ENCODE data around the gene EIF5B.

Gene EIF5B

DNA sequence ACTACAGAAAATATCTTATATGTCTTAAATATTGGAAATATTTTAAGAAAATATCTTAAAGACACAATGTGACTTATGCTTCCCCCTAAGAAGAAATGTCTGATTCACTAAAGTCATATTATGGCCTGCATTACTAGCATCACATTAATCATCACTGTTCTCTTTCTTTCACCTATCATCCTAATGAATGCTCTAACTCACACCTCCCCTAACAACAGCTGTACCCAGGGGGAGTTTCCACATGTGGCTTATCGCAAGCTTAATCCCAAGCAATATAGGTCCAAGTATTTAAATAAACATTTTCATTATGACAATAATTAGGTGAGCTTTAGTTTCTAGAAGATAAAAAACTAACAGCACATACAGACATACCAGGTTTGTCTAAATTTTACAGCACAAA lies 113.0 kb downstream of the EIF5B start:
- H3K27ac ChIP-seq (ENCODE audit: low read depth, low read length) = no peak overlapping the region
- H3K36me3 ChIP-seq (ENCODE audit: control insufficient read depth, insufficient read depth, low read length) = peaks cover 11% of the 10 kb centered on the region
- peaks cover 5% of the 10 kb centered on the region for H3K4me1 ChIP-seq (ENCODE audit: control insufficient read depth, insufficient read depth, low read length)
- no peak overlapping the region for H3K9ac ChIP-seq (ENCODE audit: low read length)
- no peak overlapping the region for H3K4me3 ChIP-seq (ENCODE audit: low read length)
- no peaks in the 10 kb centered on the region for H3K27me3 ChIP-seq (ENCODE audit: control insufficient read depth, insufficient read depth, low read length)
